HCT116 (cell line): ENCODE results near the gene N4BP2. TPM values are rescaled to one million over a fixed set of nuclear protein-coding genes. Genes with fewer than 3 reads are reported as not detected.

Source experiments
- ATAC-seq: fragments of 200-7000 bp; cut with Tn5 transposase; 2 replicates; pipeline ENCODE4 v1.9.1; 2020; ENCODE audit warnings: mild to moderate bottlenecking, moderate library complexity
- BruUV-seq: library from RNA; stranded (reverse); fragments of 400-500 nt; replicated peaks from 2 replicates; lab custom pipeline; 2021; lab: Mats Ljungman, UMichigan
- CTCF ChIA-PET: fragments of 300-600 bp; sonication (Branson Sonifier 250); formaldehyde crosslinking; loops from one replicate; lab custom pipeline; 2021; ENCODE audit warnings: antibody characterized with exemption; lab: Charles Lee
- POLR2A ChIA-PET: fragments of 300-600, 350-600 bp; sonication (Branson Sonifier 250); formaldehyde crosslinking; loops from one replicate; lab custom pipeline; 2021; ENCODE audit warnings: antibody characterized with exemption; lab: Charles Lee
- RAD21 ChIA-PET, 2 experiments: fragments of 300-600 bp; sonication (Branson Sonifier 250); formaldehyde crosslinking; loops; one replicate each; lab custom pipeline; 2023; ENCODE audit warnings: low total read pairs in 2 of 2; ENCODE audit not compliant: uncharacterized antibody in 2 of 2, unreplicated experiment in 2 of 2, low non-redundant PET in 1 of 2; lab: Charles Lee
- DNase-seq: peaks from one replicate; pipeline ENCODE4 v3.0.0-alpha.2; 2010; ENCODE audit warnings: low read depth, low spot score
- H2AFZ ChIP-seq: fragments of 200-600 bp; shearing (Covaris generic), sonication (generic); 2 replicates; pipeline ENCODE4 v1.6.1; 2017; ENCODE audit warnings: low read depth, mixed run types, mixed read lengths, antibody characterized with exemption, low read length; ENCODE audit not compliant: poor library complexity, severe bottlenecking
- H3K27ac ChIP-seq: 2 replicates; pipeline ENCODE4 v1.5.1; 2012; ENCODE audit warnings: low read depth, low read length
- H3K27me3 ChIP-seq: fragments of 200-600 bp; sonication (generic); 2 replicates; pipeline ENCODE4 v1.6.1; 2016; ENCODE audit warnings: mixed run types, low read length, mixed read lengths; ENCODE audit not compliant: insufficient read depth
- H3K36me3 ChIP-seq, 2 experiments: fragments of 200-500 bp in 1 of 2; fragments of 200-600 bp in 1 of 2; sonication (Bioruptor generic) in 1 of 2; sonication (generic) in 1 of 2; 2 replicates each; pipeline versions ENCODE4 v1.5.1 to v1.6.1; 2014 to 2016; ENCODE audit warnings: low read length in 2 of 2, inconsistent platforms in 1 of 2, mixed read lengths in 1 of 2, mixed run types in 1 of 2; ENCODE audit not compliant: insufficient read depth in 2 of 2, control insufficient read depth in 1 of 2
- H3K4me1 ChIP-seq, 2 experiments: fragments of 200-600 bp in 1 of 2; sonication (generic) in 1 of 2; 2 replicates each; pipeline versions ENCODE4 v1.5.1 to v1.6.1; 2012 to 2017; ENCODE audit warnings: low read length in 2 of 2, inconsistent platforms in 1 of 2, mild to moderate bottlenecking in 1 of 2, mixed read lengths in 1 of 2, mixed run types in 1 of 2, moderate library complexity in 1 of 2; ENCODE audit not compliant: insufficient read depth in 2 of 2, control insufficient read depth in 1 of 2
- H3K4me2 ChIP-seq: fragments of 200-600 bp; sonication (generic); 2 replicates; pipeline ENCODE4 v1.6.1; 2017; ENCODE audit warnings: mixed run types, low read length, mixed read lengths
- H3K4me3 ChIP-seq, 2 experiments: fragments of 200-600 bp in 1 of 2; sonication (generic) in 1 of 2; replicated peaks in 1 of 2; 2 replicates each; pipeline ENCODE4 v1.5.1; 2011 to 2016; ENCODE audit warnings: low read length in 2 of 2, control low read depth in 1 of 2, low read depth in 1 of 2, mild to moderate bottlenecking in 1 of 2, mixed read lengths in 1 of 2, mixed run types in 1 of 2
- H3K79me2 ChIP-seq: fragments of 200-600 bp; sonication (generic); 2 replicates; pipeline ENCODE4 v1.6.1; 2017; ENCODE audit warnings: mild to moderate bottlenecking, mixed run types, low read length, moderate library complexity, mixed read lengths; ENCODE audit not compliant: insufficient read depth
- H3K9ac ChIP-seq: fragments of 200-600 bp; sonication (generic); 2 replicates; pipeline ENCODE4 v1.6.1; 2016; ENCODE audit warnings: low read length, mixed read lengths
- H3K9me2 ChIP-seq: fragments of 200-600 bp; sonication (generic), shearing (Covaris generic); 2 replicates; pipeline ENCODE4 v1.6.1; 2017; ENCODE audit warnings: mixed run types, mild to moderate bottlenecking, moderate library complexity; ENCODE audit not compliant: insufficient read depth
- H3K9me3 ChIP-seq, 2 experiments: fragments of 200-500 bp in 1 of 2; fragments of 200-600 bp in 1 of 2; sonication (Bioruptor generic) in 1 of 2; sonication (generic) in 1 of 2; 2 replicates each; pipeline ENCODE4 v1.6.1; 2014 to 2017; ENCODE audit warnings: low read length in 2 of 2, mixed read lengths in 2 of 2, inconsistent platforms in 1 of 2, low read depth in 1 of 2, mild to moderate bottlenecking in 1 of 2, mixed run types in 1 of 2, moderate library complexity in 1 of 2; ENCODE audit not compliant: control insufficient read depth in 1 of 2, insufficient read depth in 1 of 2
- H4K20me1 ChIP-seq: fragments of 200-600 bp; sonication (generic), shearing (Covaris generic); 2 replicates; pipeline ENCODE4 v1.6.1; 2017; ENCODE audit warnings: mixed run types, mild to moderate bottlenecking, moderate library complexity; ENCODE audit not compliant: insufficient read depth
- EGR1 ChIP-seq: IDR thresholded peaks from 2 replicates; pipeline ENCODE4 v1.6.1; 2012; ENCODE audit warnings: low read depth
- EZH2 ChIP-seq: fragments of 200-600 bp; sonication (generic); IDR thresholded peaks from 2 replicates; pipeline ENCODE4 v1.6.1; 2017; ENCODE audit warnings: antibody characterized with exemption, mixed run types
- EZH2phosphoT487 ChIP-seq: fragments of 200-600 bp; IDR thresholded peaks from 2 replicates; pipeline ENCODE4 v1.6.1; 2018; ENCODE audit warnings: antibody characterized with exemption, borderline replicate concordance
- FOSL1 ChIP-seq: IDR thresholded peaks from 2 replicates; pipeline ENCODE4 v1.6.1; 2012; ENCODE audit warnings: low read depth
- RAD21 ChIP-seq: IDR thresholded peaks from 2 replicates; pipeline ENCODE4 v1.6.1; 2012; ENCODE audit warnings: low read depth, mild to moderate bottlenecking
- SIN3A ChIP-seq: IDR thresholded peaks from 2 replicates; pipeline ENCODE4 v1.6.1; 2012; ENCODE audit warnings: low read depth
- SP1 ChIP-seq: IDR thresholded peaks from 2 replicates; pipeline ENCODE4 v1.6.1; 2012; ENCODE audit warnings: low read depth
- TCF7L2 ChIP-seq: IDR thresholded peaks from 2 replicates; pipeline ENCODE4 v1.7.0; 2011; ENCODE audit warnings: borderline replicate concordance, inconsistent platforms; ENCODE audit not compliant: insufficient read depth, insufficient read length; ENCODE audit errors: extremely low read depth
- intact Hi-C: fragments of 100-400 bp; cut with micrococcal nuclease; formaldehyde crosslinking; loops from 2 replicates; pipeline ENCODE4 v1.10.0; 2022
- total RNA-seq: library from RNA; stranded (reverse); gene quantifications from one replicate; pipeline ENCODE4 v1.2.1, GENCODE V29; 2021; ENCODE audit not compliant: unreplicated experiment
- TF ChIP-seq, protein P1 (sequence below): IDR thresholded peaks from 2 replicates; pipeline ENCODE4 v1.6.1; 2012
- TF ChIP-seq, protein P2 (sequence below), 3 experiments: fragments of 200-600 bp in 1 of 3; sonication (generic) in 1 of 3; IDR thresholded peaks in 2 of 3; conservative IDR thresholded peaks in 1 of 3; 2 replicates each; pipeline ENCODE4 v1.5.1; 2012 to 2017; ENCODE audit warnings: low read depth in 2 of 3, low read length in 2 of 3, antibody characterized with exemption in 1 of 3, borderline replicate concordance in 1 of 3, control low read depth in 1 of 3, mild to moderate bottlenecking in 1 of 3, mixed read lengths in 1 of 3, mixed run types in 1 of 3, moderate library complexity in 1 of 3; ENCODE audit not compliant: insufficient read depth in 1 of 3

N4BP2 gene
- total RNA-seq, 1 experiment from 2014 or later = 7.0 TPM

DNA sequence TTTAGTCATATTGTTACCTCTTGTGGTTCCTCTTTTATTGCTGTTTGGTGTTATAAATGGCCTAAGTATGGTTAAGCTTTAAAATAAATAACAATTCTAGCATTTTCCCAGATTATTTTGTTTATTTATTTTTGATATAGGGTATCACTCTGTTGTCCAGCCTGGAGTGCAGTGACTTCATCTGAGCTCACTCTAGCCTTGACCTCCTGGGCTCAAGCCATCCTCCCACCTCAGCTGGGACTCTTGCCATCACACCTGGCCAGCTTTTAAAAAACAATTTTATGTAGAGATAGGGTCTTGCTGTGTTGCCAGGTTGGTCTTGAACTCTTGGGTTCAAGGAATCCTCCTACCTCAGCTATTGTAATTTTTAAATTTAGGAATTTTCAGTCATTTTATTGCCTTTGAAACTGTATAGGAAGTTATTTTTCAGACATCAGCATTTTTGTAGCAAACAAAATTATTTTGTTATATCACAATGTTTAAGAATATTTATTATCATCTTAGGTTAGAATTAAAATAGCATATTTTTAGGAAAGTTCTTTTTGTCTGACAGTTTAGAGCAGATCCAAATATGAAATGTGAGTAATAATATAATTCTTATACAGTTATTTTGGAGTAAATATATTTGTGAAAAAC is 73.9 kb downstream of the N4BP2 start:
- Histone ChIP-seq H3K9me3 (no peaks in the 10 kb centered on the region), H4K20me1 (no peaks in the 10 kb centered on the region), H3K9ac (no peak overlapping the region), H3K4me2 (no peak overlapping the region), H3K79me2 (no peaks in the 10 kb centered on the region)
- intact Hi-C loops = no loop called here
- ChIA-PET RAD21 (no interaction called here), POLR2A (no interaction called here)
- no peak for DNase-seq
- BruUV-seq = no TSS peak
- no peak for TF ChIP-seq EZH2phosphoT487
- no peak for TF ChIP-seq EGR1
- TF ChIP-seq EZH2 = no peak
- TF ChIP-seq RAD21 = no peak
- no peak for TF ChIP-seq FOSL1
- TF ChIP-seq, protein P1, sequence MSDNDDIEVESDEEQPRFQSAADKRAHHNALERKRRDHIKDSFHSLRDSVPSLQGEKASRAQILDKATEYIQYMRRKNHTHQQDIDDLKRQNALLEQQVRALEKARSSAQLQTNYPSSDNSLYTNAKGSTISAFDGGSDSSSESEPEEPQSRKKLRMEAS = no peak
- TF ChIP-seq SIN3A = no peak
- TF ChIP-seq, protein P2, sequence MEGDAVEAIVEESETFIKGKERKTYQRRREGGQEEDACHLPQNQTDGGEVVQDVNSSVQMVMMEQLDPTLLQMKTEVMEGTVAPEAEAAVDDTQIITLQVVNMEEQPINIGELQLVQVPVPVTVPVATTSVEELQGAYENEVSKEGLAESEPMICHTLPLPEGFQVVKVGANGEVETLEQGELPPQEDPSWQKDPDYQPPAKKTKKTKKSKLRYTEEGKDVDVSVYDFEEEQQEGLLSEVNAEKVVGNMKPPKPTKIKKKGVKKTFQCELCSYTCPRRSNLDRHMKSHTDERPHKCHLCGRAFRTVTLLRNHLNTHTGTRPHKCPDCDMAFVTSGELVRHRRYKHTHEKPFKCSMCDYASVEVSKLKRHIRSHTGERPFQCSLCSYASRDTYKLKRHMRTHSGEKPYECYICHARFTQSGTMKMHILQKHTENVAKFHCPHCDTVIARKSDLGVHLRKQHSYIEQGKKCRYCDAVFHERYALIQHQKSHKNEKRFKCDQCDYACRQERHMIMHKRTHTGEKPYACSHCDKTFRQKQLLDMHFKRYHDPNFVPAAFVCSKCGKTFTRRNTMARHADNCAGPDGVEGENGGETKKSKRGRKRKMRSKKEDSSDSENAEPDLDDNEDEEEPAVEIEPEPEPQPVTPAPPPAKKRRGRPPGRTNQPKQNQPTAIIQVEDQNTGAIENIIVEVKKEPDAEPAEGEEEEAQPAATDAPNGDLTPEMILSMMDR (IDR thresholded peaks at IDR 0.05 in 2 of 3, conservative IDR thresholded peaks at IDR 0.05 in 1 of 3; ENCODE audit: borderline replicate concordance in 1 of 3, insufficient read depth in 1 of 3, low read depth in 2 of 3, low read length in 2 of 3) = no peak
- TF ChIP-seq TCF7L2 = no peak
- no peak for TF ChIP-seq SP1
- TF ChIP-seq, all 23 proteins: peak for 0
- no peak overlapping the region for H3K27ac ChIP-seq
- peaks cover 0 to 6% of the 10 kb centered on the region in 2 experiments; a peak in 2 of 4 replicates for H3K4me1 ChIP-seq
- no peak overlapping the region for H2AFZ ChIP-seq
- CTCF ChIA-PET = no interaction called here
- no peak overlapping the region for H3K4me3 ChIP-seq
- ATAC-seq = no peak
- H3K9me2 ChIP-seq = no peaks in the 10 kb centered on the region
- H3K36me3 ChIP-seq = no peaks in the 10 kb centered on the region
- no peaks in the 10 kb centered on the region for H3K27me3 ChIP-seq
